Measurements from ENCODE around the gene GRK5.

Gene GRK5

GRCh38 chr10:119278126-119278709 lies 70.8 kb downstream of the GRK5 start:
- H3K4me3 ChIP-seq (ENCODE audit: insufficient read depth, low read length, poor library complexity, severe bottlenecking), result no peak overlapping the region
- H3K4me2 ChIP-seq (ENCODE audit: low read depth, low read length, poor library complexity, severe bottlenecking), result no peak overlapping the region
- H3K27me3 ChIP-seq (ENCODE audit: low read length), result no peaks in the 10 kb centered on the region
- TF ChIP-seq, protein P1, sequence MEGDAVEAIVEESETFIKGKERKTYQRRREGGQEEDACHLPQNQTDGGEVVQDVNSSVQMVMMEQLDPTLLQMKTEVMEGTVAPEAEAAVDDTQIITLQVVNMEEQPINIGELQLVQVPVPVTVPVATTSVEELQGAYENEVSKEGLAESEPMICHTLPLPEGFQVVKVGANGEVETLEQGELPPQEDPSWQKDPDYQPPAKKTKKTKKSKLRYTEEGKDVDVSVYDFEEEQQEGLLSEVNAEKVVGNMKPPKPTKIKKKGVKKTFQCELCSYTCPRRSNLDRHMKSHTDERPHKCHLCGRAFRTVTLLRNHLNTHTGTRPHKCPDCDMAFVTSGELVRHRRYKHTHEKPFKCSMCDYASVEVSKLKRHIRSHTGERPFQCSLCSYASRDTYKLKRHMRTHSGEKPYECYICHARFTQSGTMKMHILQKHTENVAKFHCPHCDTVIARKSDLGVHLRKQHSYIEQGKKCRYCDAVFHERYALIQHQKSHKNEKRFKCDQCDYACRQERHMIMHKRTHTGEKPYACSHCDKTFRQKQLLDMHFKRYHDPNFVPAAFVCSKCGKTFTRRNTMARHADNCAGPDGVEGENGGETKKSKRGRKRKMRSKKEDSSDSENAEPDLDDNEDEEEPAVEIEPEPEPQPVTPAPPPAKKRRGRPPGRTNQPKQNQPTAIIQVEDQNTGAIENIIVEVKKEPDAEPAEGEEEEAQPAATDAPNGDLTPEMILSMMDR (IDR thresholded peaks at IDR 0.05; ENCODE audit: insufficient read depth, low read length, poor library complexity, severe bottlenecking), result no peak
- TF ChIP-seq EZH2phosphoT487 (conservative IDR thresholded peaks at IDR 0.05; ENCODE audit: low read length), result no peak
- H2AFZ ChIP-seq (ENCODE audit: low read depth, low read length, severe bottlenecking), result no peak overlapping the region
- no peak overlapping the region for H3K9ac ChIP-seq (ENCODE audit: low read length)
- no peaks in the 10 kb centered on the region for H3K36me3 ChIP-seq (ENCODE audit: low read length)
- H3K9me2 ChIP-seq (replicated peaks; ENCODE audit: insufficient read depth, low read length), result no peaks in the 10 kb centered on the region
- no peaks in the 10 kb centered on the region for H3K9me3 ChIP-seq (ENCODE audit: insufficient read depth, low read length)
- H3K79me2 ChIP-seq (ENCODE audit: insufficient read depth, low read length), result no peaks in the 10 kb centered on the region
- no peaks in the 10 kb centered on the region for H4K20me1 ChIP-seq (ENCODE audit: low read depth, low read length)
- H3K27ac ChIP-seq (ENCODE audit: low read depth, low read length), result no peak overlapping the region
- H3F3A ChIP-seq (ENCODE audit: insufficient read depth), result no peaks in the 10 kb centered on the region

- Histone ChIP-seq H3K4me3 (ENCODE audit: insufficient read depth, low read length, poor library complexity, severe bottlenecking) (no peak overlapping the region), H3K36me3 (ENCODE audit: low read length) (no peaks in the 10 kb centered on the region), H3K9me3 (ENCODE audit: insufficient read depth, low read length) (no peaks in the 10 kb centered on the region), H4K20me1 (ENCODE audit: low read depth, low read length) (no peaks in the 10 kb centered on the region), H3K27me3 (ENCODE audit: low read length) (no peaks in the 10 kb centered on the region), H3K4me2 (ENCODE audit: low read depth, low read length, poor library complexity, severe bottlenecking) (no peak overlapping the region), H3F3A (ENCODE audit: insufficient read depth) (no peaks in the 10 kb centered on the region), H3K9me2 (replicated peaks; ENCODE audit: insufficient read depth, low read length) (no peaks in the 10 kb centered on the region), H3K27ac (ENCODE audit: low read depth, low read length) (no peak overlapping the region), H3K9ac (ENCODE audit: low read length) (no peak overlapping the region), H3K79me2 (ENCODE audit: insufficient read depth, low read length) (no peaks in the 10 kb centered on the region), H2AFZ (ENCODE audit: low read depth, low read length, severe bottlenecking) (no peak overlapping the region)
- no peak for TF ChIP-seq EZH2phosphoT487 (conservative IDR thresholded peaks at IDR 0.05; ENCODE audit: low read length)
- TF ChIP-seq, protein P1 (IDR thresholded peaks at IDR 0.05; ENCODE audit: insufficient read depth, low read length, poor library complexity, severe bottlenecking), result no peak
Observed at GRCh38 chr10:119279441-119279840, 72.1 kb downstream of the GRK5 start.

- H3K27me3 ChIP-seq (ENCODE audit: low read length), result no peaks in the 10 kb centered on the region
- no peak overlapping the region for H2AFZ ChIP-seq (ENCODE audit: low read depth, low read length, severe bottlenecking)
- no peak overlapping the region for H3K4me2 ChIP-seq (ENCODE audit: low read depth, low read length, poor library complexity, severe bottlenecking)
- no peaks in the 10 kb centered on the region for H3K36me3 ChIP-seq (ENCODE audit: low read length)
- no peak overlapping the region for H3K4me3 ChIP-seq (ENCODE audit: insufficient read depth, low read length, poor library complexity, severe bottlenecking)
- TF ChIP-seq, protein P1 (IDR thresholded peaks at IDR 0.05; ENCODE audit: insufficient read depth, low read length, poor library complexity, severe bottlenecking), result no peak
- no peak for TF ChIP-seq EZH2phosphoT487 (conservative IDR thresholded peaks at IDR 0.05; ENCODE audit: low read length)
- no peaks in the 10 kb centered on the region for H3K9me3 ChIP-seq (ENCODE audit: insufficient read depth, low read length)
- no peak overlapping the region for H3K9ac ChIP-seq (ENCODE audit: low read length)
- no peaks in the 10 kb centered on the region for H4K20me1 ChIP-seq (ENCODE audit: low read depth, low read length)
- no peaks in the 10 kb centered on the region for H3K9me2 ChIP-seq (replicated peaks; ENCODE audit: insufficient read depth, low read length)
- H3K27ac ChIP-seq (ENCODE audit: low read depth, low read length), result no peak overlapping the region
- H3F3A ChIP-seq (ENCODE audit: insufficient read depth), result no peaks in the 10 kb centered on the region
- no peaks in the 10 kb centered on the region for H3K79me2 ChIP-seq (ENCODE audit: insufficient read depth, low read length)
Observed at GRCh38 chr10:119281581-119282071, 74.3 kb downstream of the GRK5 start.
